Naive thymus-derived CD8-positive, alpha-beta T cell (primary cell): ENCODE measurements around the gene PLAAT2. TPM values are rescaled to one million over a fixed set of nuclear protein-coding genes. Genes with fewer than 3 reads are reported as not detected.
A peak's percentile ranks its signal among the peaks of the same experiment; 100 is the strongest.
"Not testable (repeated sequence)": the region's sequence is repeated elsewhere in the genome, so short reads cannot be mapped to it uniquely, and the experiment has no call there.

ENCODE experiments used
- ATAC-seq, 2 donors: fragments of 150-1000 bp; cut with Tn5 transposase in 1 of 2; sonication (Bioruptor Pico), chemical (Tn5 transposase) in 1 of 2; 1 replicate in 1 of 2; 2 replicates in 1 of 2; pipeline ENCODE4 v1.10.0; 2021; ENCODE audit warnings: mild to moderate bottlenecking in 2 of 2, moderate library complexity in 2 of 2
- POLR2A ChIA-PET: fragments of 350-600 bp; sonication (Branson Sonifier 250); formaldehyde crosslinking; loops from one replicate; lab custom pipeline; 2021; ENCODE audit warnings: antibody characterized with exemption; lab: Charles Lee
- DNase-seq, 10 donors: peaks; one replicate each; pipeline versions ENCODE4 v3.0.0 to v3.0.0-alpha.2; 2020 to 2022
- H3K27ac Mint-ChIP-seq, 10 donors: one replicate each; pipeline ENCODE4 v1.8.0; 2020 to 2022; ENCODE audit warnings: mild to moderate bottlenecking in 10 of 10, mixed read lengths in 10 of 10, moderate library complexity in 4 of 10, inconsistent platforms in 1 of 10
- H3K27me3 Mint-ChIP-seq, 5 donors: one replicate each; pipeline ENCODE4 v1.8.0; 2021 to 2022; ENCODE audit warnings: mixed read lengths in 5 of 5
- H3K36me3 Mint-ChIP-seq, 3 donors: one replicate each; pipeline ENCODE4 v1.8.0; 2020 to 2022; ENCODE audit warnings: mixed read lengths in 3 of 3, mild to moderate bottlenecking in 2 of 3, inconsistent platforms in 1 of 3
- H3K4me1 Mint-ChIP-seq, 4 donors: one replicate each; pipeline ENCODE4 v1.8.0; 2021 to 2022; ENCODE audit warnings: mixed read lengths in 4 of 4
- H3K4me3 Mint-ChIP-seq, 10 donors: one replicate each; pipeline ENCODE4 v1.8.0; 2020 to 2022; ENCODE audit warnings: mild to moderate bottlenecking in 10 of 10, mixed read lengths in 10 of 10, moderate library complexity in 6 of 10, inconsistent platforms in 1 of 10
- H3K9me3 Mint-ChIP-seq, 9 donors: one replicate each; pipeline ENCODE4 v1.8.0; 2020 to 2022; ENCODE audit warnings: mixed read lengths in 9 of 9, mild to moderate bottlenecking in 3 of 9, inconsistent platforms in 1 of 9, moderate library complexity in 1 of 9
- polyA plus RNA-seq, 3 donors: library from polyadenylated mRNA; unstranded; fragments of 300-500 nt; fragmentation: Illumina TruSeq; gene quantifications; one replicate each; pipeline ENCODE4 v1.2.3, GENCODE V29; 2021
- total RNA-seq, 8 experiments: library from RNA in 2 of 8; stranded (reverse) in 2 of 8; gene quantifications; one replicate each; pipeline ENCODE4 v1.2.3 and lab custom pipeline; 2021 to 2026

PLAAT2 gene
- total and polyA plus RNA-seq, 5 experiments from 2014 or later = 0.39 to 0.69 (median 0.49) TPM; not detected in 2

- no peaks in the 10 kb centered on the region for H3K27me3 Mint-ChIP-seq
- peaks cover 0 to 20% (median 0%) of the 10 kb centered on the region in 3 donors for H3K36me3 Mint-ChIP-seq
- peak within 1 kb of the TSS; percentile 89 to 99 (median 94) for H3K4me3 Mint-ChIP-seq
- peak within 1 kb of the TSS; percentile 91 to 99 (median 98) for H3K27ac Mint-ChIP-seq
- peaks cover 42 to 94% (median 90%) of the 10 kb centered on the region in 4 donors for H3K4me1 Mint-ChIP-seq
- POLR2A ChIA-PET = interaction anchor here (1.0 to 9.9 kb wide), 13 partner anchors 8 to 656 kb away, joined by 3 to 226 read pairs (median 7); partner anchors contain the start of genes PLAAT3, PLAAT5, RTN3 and SLC3A2
- peak in 7 of 10 donors; percentile 28 to 64 (median 51) for DNase-seq
- H3K9me3 Mint-ChIP-seq = no peaks in the 10 kb centered on the region
- ATAC-seq = peak; percentile 66 to 74
Observed at GRCh38 chr11:63536669-63537292, 26.4 kb downstream of the PLAAT2 start, which contains the start of gene PLAAT4. TSS of gene PLAAT4 (plus strand) at chr11:63536808. CDS start at chr11:63536869, 61 bp downstream.

GRCh38 chr11:63535734-63536133 is 27.4 kb downstream of the PLAAT2 start:
- POLR2A ChIA-PET = interaction anchor here (1.3 to 9.9 kb wide), 6 partner anchors 11 to 44 kb away, joined by 3 to 226 read pairs (median 16); partner anchors contain the start of gene PLAAT5
- peak overlapping the region; percentile 91 to 99 (median 98) for H3K27ac Mint-ChIP-seq
- no peak for ATAC-seq
- H3K27me3 Mint-ChIP-seq = no peaks in the 10 kb centered on the region
- peaks cover 0 to 19% (median 0%) of the 10 kb centered on the region in 3 donors for H3K36me3 Mint-ChIP-seq
- H3K9me3 Mint-ChIP-seq = no peaks in the 10 kb centered on the region
- H3K4me3 Mint-ChIP-seq = peak overlapping the region; percentile 89 to 99 (median 94)
- peak in 1 of 10 donors; percentile 44 for DNase-seq
- peaks cover 45 to 95% (median 91%) of the 10 kb centered on the region in 4 donors for H3K4me1 Mint-ChIP-seq

GRCh38 chr11:63534895-63535461 is 28.2 kb downstream of the PLAAT2 start:
- Mint-ChIP-seq H3K27me3 (no peaks in the 10 kb centered on the region), H3K36me3 (peaks cover 0 to 12% (median 0%) of the 10 kb centered on the region in 3 donors), H3K4me3 (peak overlapping the region; percentile 57 to 97 (median 94)), H3K4me1 (peaks cover 46 to 93% (median 87%) of the 10 kb centered on the region in 4 donors), H3K27ac (peak overlapping the region; percentile 91 to 99 (median 98)), H3K9me3 (no peaks in the 10 kb centered on the region)
- peak in 1 of 2 donors; percentile 10 for ATAC-seq
- POLR2A ChIA-PET = interaction anchor here (2.1 to 9.9 kb wide), 3 partner anchors 17 to 44 kb away, joined by 5 to 226 read pairs (median 32); partner anchors contain the start of gene PLAAT5
- DNase-seq = peak in 1 of 10 donors; percentile 22

- DNase-seq (no peak), ATAC-seq (no peak)
- no peaks in the 10 kb centered on the region for H3K27me3 Mint-ChIP-seq
- POLR2A ChIA-PET = interaction anchor here (9.9 kb wide), 1 partner anchor 18 kb away, joined by 226 read pairs; no protein-coding TSS in a partner anchor
- no peaks in the 10 kb centered on the region for H3K9me3 Mint-ChIP-seq
- H3K4me1 Mint-ChIP-seq = peaks cover 48 to 93% (median 88%) of the 10 kb centered on the region in 4 donors
- peak overlapping the region in 8 of 10 donors; percentile 2 to 95 (median 45) for H3K4me3 Mint-ChIP-seq
- peak overlapping the region; percentile 73 to 94 (median 88) for H3K27ac Mint-ChIP-seq
- H3K36me3 Mint-ChIP-seq = peaks cover 0 to 4% (median 0%) of the 10 kb centered on the region in 3 donors
Observed at GRCh38 chr11:63534076-63534475, 29.1 kb downstream of the PLAAT2 start.

- peak overlapping the region; percentile 61 to 95 (median 88) for H3K27ac Mint-ChIP-seq
- no peaks in the 10 kb centered on the region for H3K9me3 Mint-ChIP-seq
- peaks cover 41 to 87% (median 82%) of the 10 kb centered on the region in 4 donors for H3K4me1 Mint-ChIP-seq
- ATAC-seq (no peak), DNase-seq (no peak)
- peak overlapping the region in 7 of 10 donors; percentile 28 to 95 (median 45) for H3K4me3 Mint-ChIP-seq
- POLR2A ChIA-PET = interaction anchor here (1.5 to 9.9 kb wide), 4 partner anchors 12 to 28 kb away, joined by 3 to 226 read pairs (median 6); no protein-coding TSS in a partner anchor
- peaks cover 0 to 2% (median 0%) of the 10 kb centered on the region in 3 donors for H3K36me3 Mint-ChIP-seq
- H3K27me3 Mint-ChIP-seq = no peaks in the 10 kb centered on the region
Observed at GRCh38 chr11:63532799-63533475, 30.2 kb downstream of the PLAAT2 start.

- Mint-ChIP-seq H3K4me1 (peaks cover 35 to 85% (median 80%) of the 10 kb centered on the region in 4 donors), H3K9me3 (no peaks in the 10 kb centered on the region), H3K27ac (peak overlapping the region; percentile 83 to 95 (median 92)), H3K4me3 (peak overlapping the region; percentile 2 to 82 (median 68)), H3K27me3 (no peaks in the 10 kb centered on the region), H3K36me3 (no peaks in the 10 kb centered on the region)
- ATAC-seq = peak in 1 of 2 donors; percentile 18
- POLR2A ChIA-PET = interaction anchor here (0.6 to 9.9 kb wide), 8 partner anchors 9 to 149 kb away, joined by 3 to 226 read pairs (median 4); partner anchors contain the start of genes ATL3 and RTN3
- no peak for DNase-seq
Observed at GRCh38 chr11:63532117-63532516, 31.1 kb downstream of the PLAAT2 start.

- POLR2A ChIA-PET = interaction anchor here (1.2 to 9.9 kb wide), 4 partner anchors 10 to 150 kb away, joined by 3 to 226 read pairs (median 4); partner anchors contain the start of genes ATL3 and RTN3
- H3K9me3 Mint-ChIP-seq, H3K27me3 Mint-ChIP-seq, H3K36me3 Mint-ChIP-seq: not testable (repeated sequence)
- peak in 9 of 10 donors; percentile 47 to 86 (median 72) for DNase-seq
- peak overlapping the region; percentile 54 to 82 (median 78) for H3K4me3 Mint-ChIP-seq
- H3K4me1 Mint-ChIP-seq = peaks cover 34 to 77% (median 74%) of the 10 kb centered on the region in 4 donors
- peak; percentile 94 to 98 for ATAC-seq
- H3K27ac Mint-ChIP-seq = peak overlapping the region; percentile 83 to 95 (median 92)
Observed at GRCh38 chr11:63531074-63531792, 31.9 kb downstream of the PLAAT2 start.

GRCh38 chr11:63530021-63530420 is 33.2 kb downstream of the PLAAT2 start:
- POLR2A ChIA-PET = interaction anchor here (0.6 to 2.1 kb wide), 5 partner anchors 21 to 40 kb away, joined by 3 to 13 read pairs (median 6); no protein-coding TSS in a partner anchor
- Mint-ChIP-seq H3K36me3 (no peaks in the 10 kb centered on the region), H3K9me3 (no peaks in the 10 kb centered on the region), H3K4me3 (peak overlapping the region in 5 of 10 donors; percentile 22 to 57 (median 36)), H3K4me1 (peaks cover 33 to 65% (median 62%) of the 10 kb centered on the region in 4 donors), H3K27me3 (no peaks in the 10 kb centered on the region), H3K27ac (peak overlapping the region; percentile 65 to 91 (median 84))
- ATAC-seq (no peak), DNase-seq (no peak)

- H3K9me3 Mint-ChIP-seq, H3K27me3 Mint-ChIP-seq, DNase-seq, H3K36me3 Mint-ChIP-seq, ATAC-seq: not testable (repeated sequence)
- Mint-ChIP-seq H3K4me1 (peaks cover 32 to 60% (median 57%) of the 10 kb centered on the region in 4 donors), H3K27ac (peak overlapping the region; percentile 15 to 91 (median 84)), H3K4me3 (peak overlapping the region in 4 of 10 donors; percentile 18 to 48 (median 34))
- POLR2A ChIA-PET = interaction anchor here (0.6 to 2.1 kb wide), 7 partner anchors 8 to 390 kb away, joined by 3 to 13 read pairs (median 6); no protein-coding TSS in a partner anchor
Observed at GRCh38 chr11:63529373-63529772, 33.8 kb downstream of the PLAAT2 start.

- not testable (repeated sequence) for DNase-seq, H3K27me3 Mint-ChIP-seq, H3K9me3 Mint-ChIP-seq, H3K36me3 Mint-ChIP-seq, ATAC-seq
- POLR2A ChIA-PET = interaction anchor here (0.6 to 2.1 kb wide), 4 partner anchors 9 to 389 kb away, joined by 3 to 13 read pairs (median 6); no protein-coding TSS in a partner anchor
- peaks cover 29 to 54% (median 52%) of the 10 kb centered on the region in 4 donors for H3K4me1 Mint-ChIP-seq
- H3K4me3 Mint-ChIP-seq = peak overlapping the region in 5 of 10 donors; percentile 10 to 48 (median 26)
- peak overlapping the region; percentile 36 to 91 (median 84) for H3K27ac Mint-ChIP-seq
Observed at GRCh38 chr11:63528729-63529278, 34.4 kb downstream of the PLAAT2 start.

GRCh38 chr11:63528156-63528555 is 35.0 kb downstream of the PLAAT2 start:
- POLR2A ChIA-PET, H3K27me3 Mint-ChIP-seq, H3K9me3 Mint-ChIP-seq, H3K4me3 Mint-ChIP-seq, H3K36me3 Mint-ChIP-seq, ATAC-seq, DNase-seq: not testable (repeated sequence)
- Mint-ChIP-seq H3K4me1 (peaks cover 24 to 48% (median 45%) of the 10 kb centered on the region in 4 donors), H3K27ac (peak overlapping the region in 2 of 10 donors; percentile 53 to 55)
